Stomach (tissue), 4 donors: ENCODE data around the gene EIF4B.

ENCODE experiments used
- EP300 ChIP-seq: sonication (generic); formaldehyde crosslinking; IDR thresholded peaks from one replicate; pipeline ENCODE4 v1.6.1; 2017; ENCODE audit warnings: antibody characterized with exemption
- POLR2A ChIP-seq, 4 donors: fragments of 450-650 bp; IDR thresholded peaks; one replicate each; pipeline ENCODE4 v1.6.1; 2016; ENCODE audit warnings: antibody characterized with exemption in 4 of 4, control low read depth in 2 of 4, mild to moderate bottlenecking in 1 of 4, moderate library complexity in 1 of 4
- POLR2AphosphoS5 ChIP-seq, 3 donors: sonication (generic); formaldehyde crosslinking; IDR thresholded peaks; one replicate each; pipeline ENCODE4 v1.6.1; 2016; ENCODE audit warnings: antibody characterized with exemption in 3 of 3
- TF ChIP-seq, protein P1 (sequence below), 7 experiments: fragments of 450-650 bp in 4 of 7; fragments of 200-600 bp in 3 of 7; sonication (generic) in 3 of 7; IDR thresholded peaks; one replicate each; pipeline ENCODE4 v1.5.1; 2016 to 2019; ENCODE audit warnings: antibody characterized with exemption in 7 of 7, control low read depth in 2 of 7, mild to moderate bottlenecking in 1 of 7

DNA sequence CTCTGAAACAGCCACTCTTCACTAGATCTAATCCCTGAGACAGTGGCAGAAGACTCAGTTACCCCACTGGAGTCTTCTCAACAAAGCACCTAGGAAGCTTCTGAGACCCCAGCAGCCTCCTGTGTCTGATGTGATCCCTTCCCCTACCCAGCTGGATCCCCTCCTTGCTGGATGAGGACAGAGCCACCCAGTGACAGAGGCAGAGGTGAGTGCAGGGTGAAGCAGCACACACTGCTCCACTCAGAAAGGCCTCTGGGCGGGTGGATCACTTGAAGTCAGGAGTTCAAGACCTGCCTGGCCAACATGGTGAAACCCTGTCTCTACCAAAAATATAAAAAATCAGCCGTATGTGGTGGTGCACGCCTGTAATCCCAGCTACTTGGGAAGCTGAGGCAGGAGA lies 70.2 kb downstream of the EIF4B start:
- TF ChIP-seq POLR2AphosphoS5 (IDR thresholded peaks at IDR 0.05): no peak
- TF ChIP-seq, protein P1, sequence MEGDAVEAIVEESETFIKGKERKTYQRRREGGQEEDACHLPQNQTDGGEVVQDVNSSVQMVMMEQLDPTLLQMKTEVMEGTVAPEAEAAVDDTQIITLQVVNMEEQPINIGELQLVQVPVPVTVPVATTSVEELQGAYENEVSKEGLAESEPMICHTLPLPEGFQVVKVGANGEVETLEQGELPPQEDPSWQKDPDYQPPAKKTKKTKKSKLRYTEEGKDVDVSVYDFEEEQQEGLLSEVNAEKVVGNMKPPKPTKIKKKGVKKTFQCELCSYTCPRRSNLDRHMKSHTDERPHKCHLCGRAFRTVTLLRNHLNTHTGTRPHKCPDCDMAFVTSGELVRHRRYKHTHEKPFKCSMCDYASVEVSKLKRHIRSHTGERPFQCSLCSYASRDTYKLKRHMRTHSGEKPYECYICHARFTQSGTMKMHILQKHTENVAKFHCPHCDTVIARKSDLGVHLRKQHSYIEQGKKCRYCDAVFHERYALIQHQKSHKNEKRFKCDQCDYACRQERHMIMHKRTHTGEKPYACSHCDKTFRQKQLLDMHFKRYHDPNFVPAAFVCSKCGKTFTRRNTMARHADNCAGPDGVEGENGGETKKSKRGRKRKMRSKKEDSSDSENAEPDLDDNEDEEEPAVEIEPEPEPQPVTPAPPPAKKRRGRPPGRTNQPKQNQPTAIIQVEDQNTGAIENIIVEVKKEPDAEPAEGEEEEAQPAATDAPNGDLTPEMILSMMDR (IDR thresholded peaks at IDR 0.05): no peak
- TF ChIP-seq POLR2A (IDR thresholded peaks at IDR 0.05): no peak
- no peak for TF ChIP-seq EP300
